Activated T-cell treated with anti-CD3 and anti-CD28 coated beads for 48 hours (primary cell): ENCODE data around the gene CTSH.
"Not testable (repeated sequence)": the region's sequence is repeated elsewhere in the genome, so short reads cannot be mapped to it uniquely, and the experiment has no call there.

Experiments
- DNase-seq: peaks from one replicate; pipeline ENCODE4 v3.0.0-alpha.2; 2020; ENCODE audit warnings: low read depth

Gene CTSH

DNA sequence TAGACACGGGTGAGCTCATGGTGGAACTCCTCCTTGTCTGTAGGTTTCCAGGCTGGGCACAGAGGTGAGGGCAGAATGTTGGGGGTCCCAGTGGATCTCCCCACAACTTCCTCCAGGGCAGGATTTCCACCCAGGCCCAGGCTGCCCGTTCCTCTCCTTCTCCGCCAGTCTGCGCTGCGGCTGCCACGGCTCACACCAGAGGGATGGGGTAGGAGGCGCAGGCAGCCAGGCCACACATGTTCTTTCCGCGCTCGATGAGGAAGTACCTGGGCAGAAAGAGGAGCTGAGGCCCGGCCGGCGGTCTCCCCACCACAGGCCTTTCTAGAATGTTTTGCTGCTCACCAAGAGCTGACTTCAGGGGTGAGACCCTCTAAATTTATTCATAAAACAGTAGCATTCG, 22.9 kb downstream of the CTSH start:
- DNase-seq = no peak

DNA sequence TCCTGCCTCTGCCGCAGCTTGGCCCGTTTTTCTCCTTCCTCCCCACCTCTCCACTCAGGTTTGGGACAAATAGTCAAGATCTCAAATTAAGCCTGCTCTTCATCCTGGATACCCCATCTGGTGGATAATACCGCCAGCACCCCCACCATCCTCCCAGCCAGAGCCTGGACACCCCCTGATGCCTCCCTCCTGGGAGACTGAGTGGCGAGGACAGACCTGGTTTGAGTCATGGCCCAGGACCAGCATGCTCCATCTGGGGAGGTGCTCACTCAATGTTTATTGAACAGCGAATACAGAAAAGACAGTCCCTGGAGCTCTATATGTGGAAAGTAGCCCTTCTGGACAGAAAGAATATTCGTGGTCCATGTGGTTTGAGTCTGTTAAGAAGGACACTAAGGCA, 23.3 kb downstream of the CTSH start:
- DNase-seq = no peak

DNA sequence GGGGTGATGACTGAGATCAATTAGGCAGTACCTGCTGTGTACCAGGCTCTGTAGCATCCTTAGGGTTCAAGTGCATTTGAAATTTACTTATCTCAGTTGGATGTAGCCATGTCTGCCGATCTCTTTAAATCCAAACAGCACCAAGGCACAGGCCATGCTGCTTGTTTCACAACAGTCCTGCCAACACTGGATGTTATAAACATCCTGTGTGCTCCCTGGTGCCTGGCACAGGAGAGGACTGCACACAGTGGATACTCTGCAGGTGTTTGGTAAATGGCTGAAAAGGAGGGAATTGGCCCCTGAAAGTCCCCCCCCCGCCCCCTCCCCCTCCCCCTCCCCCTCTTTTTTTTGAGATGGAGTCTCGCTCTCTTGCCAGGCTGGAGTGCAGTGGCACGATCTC, 27.0 kb downstream of the CTSH start:
- DNase-seq = no peak

DNA sequence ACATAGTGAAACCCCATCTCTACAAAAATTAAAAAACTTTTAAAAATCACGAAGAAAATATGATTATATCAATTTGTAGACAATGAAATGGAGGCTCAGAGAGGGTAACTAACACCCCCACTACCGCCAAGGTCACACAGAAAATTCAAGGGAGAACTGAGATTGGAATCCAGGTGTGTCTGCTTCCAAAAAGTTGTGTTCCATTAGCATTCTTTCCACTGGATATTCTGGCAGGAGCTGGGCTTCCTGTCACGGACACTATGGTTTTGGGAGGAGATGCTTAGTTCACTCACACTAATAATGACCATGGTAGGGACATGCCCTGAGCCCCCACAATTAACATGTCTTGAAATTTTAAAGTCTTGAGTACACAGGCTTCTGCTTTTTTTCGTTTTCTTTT, 28.8 kb downstream of the CTSH start:
- no peak for DNase-seq

DNA sequence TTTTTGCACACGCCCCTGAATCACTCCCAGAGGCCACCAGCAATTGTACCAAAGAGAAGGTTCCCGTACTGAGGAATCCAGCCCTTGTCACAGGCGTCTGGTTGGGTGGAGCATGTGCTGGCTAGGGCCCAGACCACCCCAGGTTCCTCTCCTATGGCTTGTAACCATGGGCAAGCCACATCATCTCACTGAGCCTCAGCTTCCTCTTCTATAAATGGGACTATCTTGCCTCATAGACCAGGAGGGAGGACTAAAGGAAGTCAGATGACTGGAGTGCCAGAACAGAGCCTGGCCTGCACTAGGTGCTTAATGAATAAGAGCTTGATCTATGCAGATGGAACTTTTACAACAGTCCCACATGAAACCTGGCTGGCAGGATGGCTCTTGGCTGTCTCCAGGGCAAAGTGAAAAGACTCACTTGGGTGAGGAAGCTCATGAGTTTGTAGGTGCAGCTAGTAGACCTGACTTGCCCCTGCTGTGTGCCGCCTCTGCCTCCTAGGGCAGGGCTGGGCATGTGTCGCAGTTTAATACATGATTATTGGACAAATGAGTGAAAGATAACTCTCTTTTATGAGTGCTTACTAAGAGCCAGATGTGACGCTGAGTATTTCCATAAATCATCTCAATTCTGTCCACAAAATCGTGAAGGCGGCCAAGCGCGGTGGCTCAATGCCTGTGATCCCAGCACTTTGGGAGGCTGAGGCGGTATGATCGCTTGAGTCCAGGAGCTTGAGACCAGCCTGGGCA, 29.3 kb downstream of the CTSH start:
- no peak for DNase-seq

DNA sequence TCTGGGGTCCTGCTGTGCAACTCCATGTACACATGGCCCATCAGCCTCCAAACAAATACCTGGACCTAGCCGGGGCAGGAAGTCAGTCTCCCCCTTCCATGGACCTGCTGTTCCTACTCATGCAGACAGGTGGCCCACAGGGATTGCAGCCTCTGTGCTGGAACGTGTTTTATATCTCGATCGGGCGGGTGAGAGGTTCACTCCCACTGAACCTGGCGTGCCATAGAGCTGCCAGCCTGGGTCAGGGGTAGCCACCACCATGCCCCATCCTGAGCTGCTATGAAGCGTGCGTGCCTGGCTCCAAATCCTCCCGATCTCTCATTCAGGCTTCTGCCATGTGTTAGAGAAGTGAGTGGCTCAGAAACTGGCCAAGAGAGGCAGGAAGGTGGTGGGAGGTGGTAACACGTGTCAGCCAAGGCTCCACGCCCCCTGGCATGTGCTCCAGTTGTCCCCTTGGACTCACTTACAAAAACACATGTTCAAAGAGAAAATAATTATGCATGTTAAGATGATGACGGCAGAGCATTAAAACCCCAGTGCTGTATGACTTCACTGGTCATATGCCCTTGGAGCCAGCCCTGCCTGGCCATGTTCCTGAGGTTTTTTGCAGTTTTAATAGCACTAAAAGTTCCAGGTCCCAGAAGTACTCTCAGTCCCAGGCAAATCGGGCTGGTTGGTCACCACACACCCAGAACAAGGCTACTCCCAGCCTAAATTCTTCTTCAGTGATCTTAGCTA, 30.6 kb downstream of the CTSH start:
- DNase-seq = no peak

DNA sequence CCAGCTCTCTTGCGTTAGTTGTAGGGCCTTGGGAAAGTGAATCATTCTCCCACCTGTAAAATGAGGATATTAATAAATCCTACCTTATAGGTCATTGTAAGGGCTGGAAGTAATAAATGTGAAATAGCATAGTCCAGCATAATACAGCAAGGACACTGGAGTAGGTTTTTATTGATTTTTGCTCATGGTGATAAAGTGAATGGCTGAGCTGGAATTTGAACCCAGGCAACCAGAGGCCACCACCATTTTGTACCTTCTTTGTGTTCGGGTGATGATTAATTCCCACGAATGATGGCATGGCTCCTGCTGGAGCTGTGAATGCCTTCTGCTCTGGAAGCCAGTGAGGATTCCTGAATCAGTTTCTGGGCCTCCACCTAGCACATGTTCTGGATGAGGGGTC, 31.8 kb downstream of the CTSH start:
- DNase-seq = no peak

DNA sequence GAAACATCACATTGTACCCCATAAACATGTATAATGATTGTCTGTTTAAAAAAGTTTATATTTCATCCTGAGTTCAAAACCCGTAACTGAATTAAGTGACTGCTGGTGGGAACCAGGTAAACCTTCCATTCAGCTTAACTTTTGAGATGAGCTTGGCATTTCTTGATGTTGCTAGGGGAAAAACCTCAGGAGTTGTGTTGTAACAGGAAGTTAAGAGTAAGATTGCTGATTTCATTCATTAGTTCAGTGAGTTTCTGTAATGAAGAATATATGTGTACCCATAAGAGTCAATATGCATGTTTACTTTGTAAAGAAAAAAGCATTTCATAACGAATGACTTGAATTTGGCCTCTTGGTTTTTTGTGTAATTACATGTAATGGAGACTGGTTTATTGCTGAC, 32.5 kb downstream of the CTSH start:
- no peak for DNase-seq

DNA sequence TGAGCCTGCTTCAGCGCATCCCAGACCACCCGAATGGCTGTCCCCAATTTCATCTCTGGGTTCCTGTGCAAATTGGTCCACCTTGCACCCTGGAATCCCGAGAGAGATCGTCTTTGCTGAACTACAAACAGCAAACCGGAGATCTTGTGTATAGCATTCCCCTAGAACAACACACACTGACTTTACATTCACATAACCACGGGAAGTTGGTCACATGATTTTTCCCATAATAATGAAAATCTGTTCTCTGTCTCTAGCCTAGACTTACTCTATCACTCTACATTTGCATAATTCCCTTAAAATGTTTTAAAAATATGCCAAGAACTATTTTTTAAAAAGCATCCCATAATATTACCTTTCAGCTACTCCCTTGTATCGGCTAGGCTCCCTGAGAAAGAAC, 34.6 kb downstream of the CTSH start:
- no peak for DNase-seq

DNA sequence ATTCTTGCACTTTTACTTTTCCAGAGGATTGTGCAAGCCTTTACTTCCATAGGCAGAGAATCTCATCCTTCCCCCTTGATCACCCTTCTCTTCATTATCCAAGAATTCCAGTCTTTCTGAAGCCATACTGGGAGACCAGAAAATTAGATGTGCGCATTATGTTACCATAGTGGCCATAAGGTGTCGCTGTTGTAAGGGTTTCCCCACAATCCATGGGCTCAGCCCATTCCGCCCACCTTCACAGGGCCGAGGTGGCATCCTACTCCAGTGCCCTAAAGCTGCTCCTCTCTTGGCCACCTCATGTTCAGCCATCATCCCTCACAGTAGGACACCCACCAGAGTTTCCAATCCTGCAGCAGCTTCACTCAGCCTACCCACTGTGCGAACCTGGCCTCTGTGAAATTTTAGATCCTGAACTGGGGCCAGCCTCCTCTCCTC, 35.0 kb downstream of the CTSH start:
- peak; percentile 10 for DNase-seq

DNA sequence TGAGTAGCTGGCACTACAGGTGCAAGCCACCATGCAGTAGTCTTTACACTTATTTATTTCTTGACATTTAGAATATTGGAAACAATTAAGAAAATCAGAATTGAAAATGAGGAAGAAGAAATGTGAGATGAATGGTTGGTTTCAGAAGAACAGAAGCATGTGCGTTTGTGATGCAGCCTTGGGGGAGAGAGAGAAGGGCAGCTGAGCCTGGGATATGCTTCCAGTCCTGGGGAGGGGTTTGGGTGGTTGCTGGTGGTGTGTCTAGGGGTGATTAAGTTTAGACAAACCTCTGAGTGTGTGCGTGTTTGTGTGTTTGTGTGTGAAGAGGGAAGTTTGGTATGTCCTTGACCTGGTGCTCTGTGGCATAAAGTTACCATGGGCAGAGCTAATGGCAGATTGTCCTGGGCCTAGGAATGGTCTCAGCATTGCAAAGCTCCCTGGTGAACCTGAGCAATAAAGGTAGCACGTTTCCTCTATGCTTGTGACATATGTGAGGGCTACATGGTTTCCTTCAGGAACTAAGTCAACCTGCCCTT, 35.6 kb downstream of the CTSH start:
- no peak for DNase-seq

DNA sequence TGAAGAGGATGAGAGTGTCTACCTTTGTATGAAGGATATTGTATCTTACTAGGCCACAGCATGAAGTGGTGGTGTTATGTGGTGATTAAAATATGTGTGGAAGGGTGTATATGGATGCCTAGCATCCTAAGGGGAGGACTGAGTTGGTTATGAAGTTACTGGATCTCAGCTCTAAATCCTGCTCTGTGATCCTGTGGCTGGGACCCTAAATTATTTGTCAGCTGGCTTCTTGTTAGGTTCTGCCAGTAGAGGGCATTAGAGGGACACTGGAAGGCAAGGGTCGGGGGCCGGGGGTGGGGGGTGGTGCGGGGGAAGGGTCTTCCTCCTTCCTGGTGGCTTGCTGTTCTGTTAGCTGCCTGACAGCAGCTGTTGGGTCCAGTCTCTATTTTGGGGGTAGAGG, 37.3 kb downstream of the CTSH start:
- DNase-seq = no peak

DNA sequence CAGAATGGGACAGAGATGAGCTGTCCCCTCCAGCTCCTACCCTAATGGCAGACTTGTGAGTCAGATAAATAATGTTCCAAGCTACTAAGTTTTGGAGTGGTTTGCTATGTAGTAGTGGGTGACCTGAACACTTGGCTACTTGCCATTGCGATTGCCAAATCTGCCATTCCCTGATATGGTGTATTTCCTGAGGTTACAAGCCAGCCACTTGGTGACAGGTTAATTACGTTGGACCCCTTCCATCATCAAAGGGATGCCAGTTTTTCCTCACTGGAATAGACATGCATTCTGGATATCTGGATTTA, 38.6 kb downstream of the CTSH start:
- DNase-seq = no peak

DNA sequence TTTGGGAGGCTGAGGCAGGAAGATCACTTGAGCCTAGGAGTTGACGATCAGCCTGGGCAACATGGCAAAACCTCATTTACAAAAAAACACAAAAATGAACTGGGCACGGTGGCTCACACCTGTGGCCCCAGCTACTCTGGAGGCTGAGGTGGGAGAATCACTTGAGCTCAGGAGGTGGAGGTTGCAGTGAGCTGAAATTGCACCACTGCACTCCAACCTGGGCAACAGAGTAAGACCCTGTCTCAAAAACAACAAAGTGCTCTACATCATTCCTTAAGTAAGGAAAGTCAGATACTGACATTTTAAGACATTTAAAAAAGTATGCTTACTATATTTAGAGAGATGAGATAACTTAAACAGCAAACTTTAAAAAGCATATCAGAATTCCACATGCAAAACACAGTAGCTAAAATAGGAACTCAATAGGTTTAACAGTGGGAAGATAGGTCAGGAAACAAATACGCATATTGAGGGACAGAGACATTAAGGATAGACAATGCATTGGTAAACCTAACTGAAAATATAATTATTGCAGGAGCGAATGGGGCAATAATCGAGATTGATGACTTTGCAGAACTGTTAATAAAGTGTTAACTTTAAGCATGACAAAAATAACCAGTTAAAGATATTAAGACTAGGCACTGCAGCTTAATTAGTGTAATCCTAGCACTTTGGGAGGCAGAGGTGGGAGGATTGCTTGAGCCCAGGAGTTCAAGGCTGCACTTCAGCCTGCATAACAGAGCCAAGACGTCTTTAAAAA, 40.1 kb downstream of the CTSH start:
- DNase-seq = no peak

DNA sequence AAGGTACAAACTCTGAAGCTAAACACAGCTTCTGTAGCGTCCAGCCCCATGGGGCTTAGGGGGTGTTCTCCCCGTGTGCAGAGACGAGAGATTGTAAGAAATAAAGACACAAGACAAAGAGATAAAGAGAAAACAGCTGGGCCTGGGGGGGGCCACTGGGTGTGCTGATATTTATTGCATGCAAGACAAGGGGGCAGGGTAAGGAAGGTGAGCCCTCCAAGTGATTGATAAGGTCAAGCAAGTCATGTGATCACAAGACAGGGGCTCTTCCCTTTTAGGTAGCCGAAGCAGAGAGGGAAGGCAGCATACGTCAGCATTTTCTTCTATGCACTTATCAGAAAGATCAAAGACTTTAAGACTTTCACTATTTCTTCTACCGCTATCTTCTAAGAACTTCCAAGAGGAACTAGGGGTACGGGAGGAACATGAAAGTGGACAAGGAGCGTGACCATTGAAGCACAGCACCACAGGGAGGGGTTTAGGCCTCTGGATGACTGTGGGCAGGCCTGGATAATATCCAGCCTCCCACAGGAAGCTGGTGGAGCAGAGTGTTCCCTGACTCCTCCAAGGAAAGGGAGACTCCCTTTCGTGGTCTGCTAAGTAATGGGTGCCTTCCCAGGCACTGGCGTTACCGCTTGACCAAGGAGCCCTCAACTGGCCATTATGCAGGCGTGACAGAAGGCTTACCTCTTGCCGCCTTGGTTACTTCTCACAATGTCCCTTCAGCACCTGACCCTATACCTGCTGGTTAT, 42.4 kb downstream of the CTSH start:
- DNase-seq = not testable (repeated sequence)

DNA sequence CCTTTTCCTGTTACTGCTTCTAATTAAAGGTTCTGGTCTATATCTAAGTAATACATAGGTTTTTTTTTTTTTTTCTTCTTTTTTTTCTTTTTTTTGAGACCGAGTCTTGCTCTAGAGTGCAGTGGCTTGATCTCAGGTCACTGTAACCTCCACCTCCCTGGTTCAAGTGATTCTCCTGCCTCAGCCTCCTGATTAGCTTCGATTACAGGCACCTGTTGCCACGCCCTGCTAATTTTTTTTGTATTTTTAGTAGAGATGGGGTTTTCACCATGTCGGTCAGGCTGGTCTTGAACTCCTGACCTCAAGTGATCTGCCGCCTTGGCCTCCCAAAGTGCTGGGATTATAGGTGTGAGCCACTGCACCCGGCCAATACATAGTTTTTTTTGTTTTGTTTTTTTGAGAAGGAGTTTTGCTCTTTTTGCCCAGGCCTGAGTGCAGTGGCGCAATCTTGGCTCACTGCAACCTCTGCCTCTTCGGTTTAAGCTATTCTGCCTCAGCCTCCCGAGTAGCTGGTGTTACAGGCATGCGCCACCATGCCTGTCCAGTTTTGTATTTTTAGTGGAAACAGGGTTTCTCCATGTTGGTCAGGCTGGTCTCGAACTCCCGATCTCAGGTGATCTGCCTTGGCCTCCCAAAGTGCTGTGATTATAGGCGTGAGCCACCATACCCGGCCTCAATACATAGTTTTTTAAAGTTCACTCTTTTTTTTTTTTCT, 43.9 kb downstream of the CTSH start:
- DNase-seq = not testable (repeated sequence)

DNA sequence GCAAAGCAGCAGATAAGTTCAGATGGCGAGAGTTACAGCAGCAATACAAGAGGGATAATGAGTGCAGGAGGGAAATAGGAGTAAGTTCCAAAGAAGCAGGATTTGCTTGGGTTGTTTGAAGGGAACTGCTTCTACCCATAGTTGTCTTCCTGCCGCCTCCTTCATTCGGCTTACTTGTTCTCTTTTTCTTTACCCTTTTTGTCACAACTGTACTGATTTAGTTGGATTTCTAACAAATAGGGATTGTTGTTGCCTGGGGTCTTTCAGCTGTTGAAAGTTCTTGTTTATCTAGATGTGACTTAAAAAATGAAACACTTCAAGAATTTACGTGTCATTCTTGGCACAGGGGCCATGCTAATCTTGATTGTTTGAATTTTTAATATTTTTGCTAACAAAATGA, 46.3 kb downstream of the CTSH start:
- no peak for DNase-seq

DNA sequence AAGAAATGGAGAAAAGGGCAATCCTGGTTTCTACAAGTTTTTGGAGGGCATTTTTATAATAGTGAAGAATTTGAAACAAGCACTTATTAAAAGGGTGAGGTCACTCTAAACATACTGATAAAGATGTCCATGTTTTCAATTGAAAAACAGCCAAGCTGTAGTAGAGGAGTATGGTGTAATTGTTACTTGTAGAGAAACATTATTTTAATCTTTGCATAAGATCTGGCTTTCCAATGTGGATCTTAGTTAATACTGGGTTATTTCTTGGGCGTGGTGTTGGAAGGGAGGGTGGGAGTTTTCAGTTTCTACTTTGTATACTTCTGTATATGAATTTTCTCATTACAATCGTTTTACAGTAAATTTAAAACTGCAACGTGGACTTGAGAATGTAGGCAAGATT, 49.4 kb downstream of the CTSH start:
- DNase-seq = no peak

DNA sequence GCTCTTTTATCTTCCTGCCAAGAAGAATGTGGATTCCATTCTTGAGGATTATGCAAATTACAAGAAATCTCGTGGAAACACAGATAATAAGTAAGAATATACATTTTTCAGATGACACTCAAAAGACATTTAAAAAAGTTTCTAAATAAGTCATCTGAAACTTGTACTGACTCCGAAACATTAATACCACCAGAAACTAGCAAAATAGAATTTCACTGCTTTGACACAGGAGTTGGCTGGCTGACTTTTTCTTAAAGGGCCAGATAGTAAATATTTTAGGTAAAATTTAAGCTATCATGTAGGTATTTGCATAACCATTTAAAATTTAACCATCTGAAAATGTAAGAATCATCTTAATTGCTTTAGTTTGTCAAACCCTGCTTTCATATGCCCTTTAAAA, 51.3 kb downstream of the CTSH start:
- DNase-seq = no peak

DNA sequence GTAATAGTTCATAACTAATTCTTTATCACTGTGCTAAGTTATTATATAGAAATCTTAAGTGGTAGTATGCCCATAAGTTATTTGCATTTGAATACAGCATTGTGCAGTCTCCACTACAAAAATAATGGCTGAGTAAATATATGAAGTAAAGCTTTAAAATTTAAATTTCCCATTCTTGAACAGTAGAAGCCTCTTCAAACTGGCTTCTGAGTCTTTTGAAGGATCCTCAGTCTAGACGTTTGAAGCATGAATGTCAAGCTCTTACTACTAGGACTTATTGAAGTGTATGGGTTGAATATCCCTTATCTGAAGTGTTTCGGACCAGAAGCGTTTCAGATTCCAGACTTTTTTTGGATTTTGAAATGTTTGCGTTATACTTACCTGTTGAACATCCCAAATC, 55.8 kb downstream of the CTSH start:
- DNase-seq = no peak

DNA sequence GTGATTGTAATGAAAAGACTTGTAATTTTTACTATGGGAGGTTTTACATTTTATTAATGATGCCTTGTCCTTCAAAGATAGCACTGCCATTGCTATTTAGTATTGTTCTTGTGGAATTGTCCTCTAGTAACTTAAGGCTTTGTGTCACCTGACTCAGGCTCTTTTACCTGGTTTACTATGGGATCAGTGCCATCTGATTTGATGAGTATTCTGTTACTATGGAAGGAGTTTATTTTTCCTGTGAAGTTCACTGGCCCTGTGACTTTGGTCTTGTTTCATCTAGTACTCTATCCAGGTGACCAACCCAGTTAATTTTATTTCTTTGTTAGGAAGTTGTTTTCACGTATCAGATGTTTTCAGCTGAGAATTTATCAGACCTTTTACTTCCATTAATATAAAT, 63.2 kb downstream of the CTSH start:
- no peak for DNase-seq

DNA sequence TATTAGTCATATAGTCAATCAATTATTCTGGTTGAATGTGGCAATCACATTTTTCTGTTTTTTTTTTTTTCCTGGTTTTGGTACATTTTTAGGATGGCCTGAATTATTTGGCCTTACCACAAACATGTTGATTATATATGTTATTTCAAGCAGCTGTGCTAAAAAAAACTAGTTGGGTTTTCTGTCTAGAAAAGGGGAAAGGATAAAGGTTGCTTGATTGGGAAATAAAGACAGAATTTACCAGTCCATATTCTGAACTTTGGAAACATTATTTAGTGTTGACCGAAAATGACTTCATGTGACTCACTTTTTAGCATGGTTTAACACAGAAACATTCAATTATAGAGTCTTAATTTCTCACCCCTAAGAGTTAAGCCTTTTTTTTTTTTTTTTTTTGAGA, 64.0 kb downstream of the CTSH start:
- DNase-seq = no peak
